ENCODE measurements around the gene FOXA3.
"Not testable (repeated sequence)": the region's sequence is repeated elsewhere in the genome, so short reads cannot be mapped to it uniquely, and the experiment has no call there.

Gene FOXA3

GRCh38 chr19:45890877-45891276 is 26.8 kb downstream of the FOXA3 start:
- no peaks in the 10 kb centered on the region for H3K4me1 ChIP-seq (ENCODE audit: control insufficient read depth, insufficient read depth, low read length)
- CTCF ChIA-PET = interaction anchor here (1.7 kb wide), 1 partner anchor 8 kb away, joined by 7 read pairs; no protein-coding TSS in a partner anchor
- peaks cover 10 to 18% of the 10 kb centered on the region in 2 experiments; a peak in 2 of 3 replicates for H3K36me3 ChIP-seq (ENCODE audit: control insufficient read depth in 2 of 2, insufficient read depth in 1 of 2, low read length in 2 of 2)

GRCh38 chr19:45895519-45895972 is 31.4 kb downstream of the FOXA3 start:
- Histone ChIP-seq H3K4me1 (ENCODE audit: control insufficient read depth, insufficient read depth, low read length) (no peaks in the 10 kb centered on the region), H3K27ac (ENCODE audit: extremely low read depth, low read depth, low read length) (no peak overlapping the region), H3K4me3 (ENCODE audit: low read depth, low read length) (no peak overlapping the region), H3K36me3 (ENCODE audit: control insufficient read depth in 2 of 2, insufficient read depth in 1 of 2, low read length in 2 of 2) (peaks cover 36 to 55% of the 10 kb centered on the region in 2 experiments; a peak in 2 of 3 replicates), H3K9me3 (ENCODE audit: control insufficient read depth, insufficient read depth, low read depth, low read length) (no peaks in the 10 kb centered on the region)
- no peak for TF ChIP-seq ZNF146 (tag by site-specific recombination; IDR thresholded peaks at IDR 0.05)
- TF ChIP-seq SP2 (tag by site-specific recombination; IDR thresholded peaks at IDR 0.05) = no peak
- TF ChIP-seq ZNF423 (tag by site-specific recombination; IDR thresholded peaks at IDR 0.05) = no peak
- no peak for TF ChIP-seq ZNF391 (tag by site-specific recombination; IDR thresholded peaks at IDR 0.05; ENCODE audit: borderline replicate concordance, low read depth)
- TF ChIP-seq ZNF266 (tag by site-specific recombination; IDR thresholded peaks at IDR 0.05; ENCODE audit: low read depth) = no peak
- no peak for TF ChIP-seq TSHZ1 (tag by site-specific recombination; IDR thresholded peaks at IDR 0.05; ENCODE audit: borderline replicate concordance)
- ChIA-PET POLR2A (interaction anchor here (1.6 kb wide), 1 partner anchor 8 kb away, joined by 3 read pairs; no protein-coding TSS in a partner anchor), CTCF (interaction anchor here (1.0 kb wide), 2 partner anchors 8 to 79 kb away, joined by 3 read pairs; no protein-coding TSS in a partner anchor)

More at GRCh38 chr19:45890877-45891276, 26.8 kb downstream of the FOXA3 start:
- no peaks in the 10 kb centered on the region for H3K9me3 ChIP-seq (ENCODE audit: control insufficient read depth, insufficient read depth, low read depth, low read length)
- H3K4me3 ChIP-seq (ENCODE audit: low read depth, low read length) = no peak overlapping the region
- TF ChIP-seq ZBTB20 (tag by site-specific recombination; IDR thresholded peaks at IDR 0.05) = no peak
- TF ChIP-seq REPIN1 (tag by site-specific recombination; IDR thresholded peaks at IDR 0.05; ENCODE audit: low read depth) = no peak
- TF ChIP-seq ZNF777 (tag by site-specific recombination; IDR thresholded peaks at IDR 0.05; ENCODE audit: borderline replicate concordance) = no peak
- TF ChIP-seq ZNF140 (tag by site-specific recombination; IDR thresholded peaks at IDR 0.05) = no peak
- no peak for TF ChIP-seq ZNF354C (tag by site-specific recombination; IDR thresholded peaks at IDR 0.05; ENCODE audit: borderline replicate concordance, low read depth)
- TF ChIP-seq ZNF169 (tag by site-specific recombination; IDR thresholded peaks at IDR 0.05) = no peak
- TF ChIP-seq ZSCAN16 (tag by site-specific recombination; IDR thresholded peaks at IDR 0.05) = no peak
- TF ChIP-seq ZBTB48 (tag by site-specific recombination; IDR thresholded peaks at IDR 0.05) = no peak
- no peak for TF ChIP-seq ZNF768 (tag by site-specific recombination; IDR thresholded peaks at IDR 0.05)
- no peak for TF ChIP-seq KLF8 (tag by site-specific recombination; IDR thresholded peaks at IDR 0.05)
- TF ChIP-seq ZNF707 (tag by site-specific recombination; IDR thresholded peaks at IDR 0.05) = no peak
- TF ChIP-seq INSM2 (tag by site-specific recombination; IDR thresholded peaks at IDR 0.05) = no peak
- TF ChIP-seq ZNF544 (tag by site-specific recombination; IDR thresholded peaks at IDR 0.05) = no peak
- TF ChIP-seq ZNF510 (tag by site-specific recombination; IDR thresholded peaks at IDR 0.05; ENCODE audit: insufficient replicate concordance) = no peak
- TF ChIP-seq ZNF19 (tag by site-specific recombination; IDR thresholded peaks at IDR 0.05; ENCODE audit: low read depth) = no peak
- no peak for TF ChIP-seq ZNF560 (tag by site-specific recombination; IDR thresholded peaks at IDR 0.05; ENCODE audit: borderline replicate concordance)
- TF ChIP-seq EGR2 (tag by site-specific recombination; IDR thresholded peaks at IDR 0.05; ENCODE audit: low read depth) = no peak
- TF ChIP-seq ZBTB44 (tag by site-specific recombination; IDR thresholded peaks at IDR 0.05) = no peak
- H3K27ac ChIP-seq (ENCODE audit: extremely low read depth, low read depth, low read length) = no peak overlapping the region
- POLR2A ChIA-PET = interaction anchor here (2.6 kb wide), 1 partner anchor 12 kb away, joined by 11 read pairs; the partner anchor contains the start of gene MYPOP

GRCh38 chr19:45895983-45896599 is 32.0 kb downstream of the FOXA3 start:
- peaks cover 36 to 61% of the 10 kb centered on the region in 2 experiments; a peak in 2 of 3 replicates for H3K36me3 ChIP-seq (ENCODE audit: control insufficient read depth in 2 of 2, insufficient read depth in 1 of 2, low read length in 2 of 2)
- H3K9me3 ChIP-seq (ENCODE audit: control insufficient read depth, insufficient read depth, low read depth, low read length); POLR2A ChIA-PET; H3K4me3 ChIP-seq (ENCODE audit: low read depth, low read length); H3K27ac ChIP-seq (ENCODE audit: extremely low read depth, low read depth, low read length); H3K4me1 ChIP-seq (ENCODE audit: control insufficient read depth, insufficient read depth, low read length): not testable (repeated sequence)
- CTCF ChIA-PET = interaction anchor here (1.0 to 1.3 kb wide), 2 partner anchors 9 to 10 kb away, joined by 3 read pairs; partner anchors contain the start of gene IRF2BP1

All from HEK293 (cell line).